Measurements from ENCODE around the gene MSL1. TPM values are rescaled to one million over a fixed set of nuclear protein-coding genes. Genes with fewer than 3 reads are reported as not detected.

MSL1 gene
- total and polyA plus RNA-seq, 2 of the 4 experiments (the other 2 are of a cell fraction): 28.3 to 48.4 TPM

GRCh38 chr17:40076591-40076990 is 45.2 kb upstream of the MSL1 start (continued):
- TF ChIP-seq CTCF (conservative IDR thresholded peaks at IDR 0.05; ENCODE audit: low read depth, low read length): no peak

- intact Hi-C loops (cut with micrococcal nuclease) (no loop called here), dilution Hi-C loops (cut with HindIII; ENCODE audit: low sequenced_read_pairs, unreplicated experiment) (no loop called here), in situ Hi-C loops (cut with MboI; ENCODE audit: low sequenced_read_pairs) (no loop called here)
- Histone ChIP-seq H2BK5ac (ENCODE audit: low read depth, low read length, poor library complexity, severe bottlenecking) (no peak overlapping the region), H3K36me3 (ENCODE audit: control insufficient read depth, insufficient read depth, low read length) (peaks cover 32% of the 10 kb centered on the region), H3K14ac (replicated peaks; ENCODE audit: low read depth, low read length) (no peak overlapping the region), H3K4ac (ENCODE audit: low read depth, low read length) (no peak overlapping the region), H3K18ac (ENCODE audit: low read depth, low read length) (no peak overlapping the region), H3K9me1 (ENCODE audit: insufficient read depth, low read length) (no peaks in the 10 kb centered on the region; the same call in 1 of the 2 replicates), H3K56ac (ENCODE audit: extremely low read depth, insufficient read depth, low read length) (no peak overlapping the region), H3K9me3 (ENCODE audit: control insufficient read depth, insufficient read depth, low read length) (no peaks in the 10 kb centered on the region), H3K23ac (ENCODE audit: low read depth, low read length) (no peak overlapping the region), H3K9ac (ENCODE audit: low read depth, low read length) (no peak overlapping the region), H2AK9ac (replicated peaks; ENCODE audit: low read depth, low read length, poor library complexity) (no peak overlapping the region), H4K20me1 (ENCODE audit: insufficient read depth, low read length) (peaks cover 16% of the 10 kb centered on the region), H2AFZ (replicated peaks; ENCODE audit: low read length, poor library complexity) (no peak overlapping the region), H3K4me1 (ENCODE audit: control insufficient read depth, insufficient read depth, low read length) (peaks cover 9% of the 10 kb centered on the region), H3K27me3 (ENCODE audit: control insufficient read depth, insufficient read depth, low read length) (no peaks in the 10 kb centered on the region), H4K8ac (ENCODE audit: low read depth in 2 of 2, low read length in 2 of 2) (no peak overlapping the region), H3K27ac (ENCODE audit: insufficient read depth, low read length) (no peak overlapping the region), H3K4me2 (ENCODE audit: low read depth, low read length) (no peak overlapping the region), H2AK5ac (ENCODE audit: low read depth, low read length) (no peak overlapping the region), H3K79me1 (ENCODE audit: low read depth in 1 of 2, low read length in 2 of 2) (peaks cover 10 to 43% of the 10 kb centered on the region in 2 experiments), H2BK15ac (ENCODE audit: low read depth, low read length) (no peak overlapping the region), H4K91ac (ENCODE audit: insufficient read depth, low read depth, low read length) (no peak overlapping the region), H3K4me3 (ENCODE audit: insufficient read depth, low read depth, low read length) (no peak overlapping the region), H2BK120ac (ENCODE audit: low read depth, low read length) (no peak overlapping the region), H4K5ac (ENCODE audit: low read depth, low read length) (no peak overlapping the region), H2BK20ac (ENCODE audit: low read depth, low read length) (no peak overlapping the region)
- no CpG with 5 or more reads among the region's 3 CpGs for WGBS, 2 experiments (ENCODE audit: extremely low coverage in 2 of 2, insufficient read length in 1 of 2)
- no TSS peak for BruUV-seq (replicated peaks)
- CTCF ChIA-PET: interaction anchor here (0.8 kb wide), 1 partner anchor 115 kb away, joined by 3 read pairs; no protein-coding TSS in a partner anchor
- DNase-seq: no peak
- ATAC-seq (ENCODE audit: low read depth): no peak
- POLR2A ChIA-PET (ENCODE audit: unreplicated experiment): no interaction called here
- TF ChIP-seq RFX5 (IDR thresholded peaks at IDR 0.05; ENCODE audit: low read depth, low read length): no peak
- TF ChIP-seq MXI1 (IDR thresholded peaks at IDR 0.05; ENCODE audit: borderline replicate concordance, low read depth, low read length): no peak
- TF ChIP-seq ELK1 (IDR thresholded peaks at IDR 0.05; ENCODE audit: borderline replicate concordance, low read depth, low read length): no peak
- no peak for TF ChIP-seq CEBPB (IDR thresholded peaks at IDR 0.05; ENCODE audit: low read depth, low read length)
- TF ChIP-seq CHD1 (IDR thresholded peaks at IDR 0.05; ENCODE audit: low read depth, low read length): no peak
- TF ChIP-seq FOS (IDR thresholded peaks at IDR 0.05; ENCODE audit: low read depth, low read length): no peak
- no peak for TF ChIP-seq MAZ (IDR thresholded peaks at IDR 0.05; ENCODE audit: borderline replicate concordance, low read depth, low read length)
- no peak for TF ChIP-seq BHLHE40 (IDR thresholded peaks at IDR 0.05; ENCODE audit: low read depth, low read length)
- TF ChIP-seq RCOR1 (IDR thresholded peaks at IDR 0.05; ENCODE audit: insufficient replicate concordance, low read length): no peak
- no peak for TF ChIP-seq MAFK (IDR thresholded peaks at IDR 0.05; ENCODE audit: low read depth, low read length)
- TF ChIP-seq SMC3 (IDR thresholded peaks at IDR 0.05; ENCODE audit: low read depth, low read length): no peak
- TF ChIP-seq CTCF (conservative IDR thresholded peaks at IDR 0.05; ENCODE audit: low read depth, low read length): no peak
Observed at GRCh38 chr17:40079545-40079944, 42.2 kb upstream of the MSL1 start.
